ENCODE measurements around the gene ATP5F1D. TPM values are rescaled to one million over a fixed set of nuclear protein-coding genes. Genes with fewer than 3 reads are reported as not detected.

The ATP5F1D gene
- total and polyA plus RNA-seq, 2 of the 13 experiments (the other 11 are each of a cell fraction or from before 2014, with no cell fraction given) = 39.4 to 78.7 TPM

- TF ChIP-seq HNF1A (IDR thresholded peaks at IDR 0.05; ENCODE audit: low read depth) (no peak), HNF1A (CRISPR knock-in tag; IDR thresholded peaks at IDR 0.05; ENCODE audit: borderline replicate concordance) (0 out of 2 replicates have a peak, but pooled peaks have one; percentile 41), WIZ (CRISPR knock-in tag; IDR thresholded peaks at IDR 0.05) (0 out of 2 replicates have a peak, but pooled peaks have one; percentile 39), GATAD1 (CRISPR knock-in tag; IDR thresholded peaks at IDR 0.05) (0 out of 2 replicates have a peak, but pooled peaks have one; percentile 8), ZNF552 (CRISPR knock-in tag; IDR thresholded peaks at IDR 0.05; ENCODE audit: borderline replicate concordance) (0 out of 2 replicates have a peak, but pooled peaks have one; percentile 63), ZNF563 (CRISPR knock-in tag; IDR thresholded peaks at IDR 0.05) (0 out of 2 replicates have a peak, but pooled peaks have one; percentile 35), ZMYM3 (CRISPR knock-in tag; IDR thresholded peaks at IDR 0.05) (no peak; the same call in 1 of the 2 replicates), SRSF1 (optimal IDR thresholded peaks at IDR 0.05; ENCODE audit: low read depth, low read length) (peak; percentile 27), PRMT3 (CRISPR knock-in tag; IDR thresholded peaks at IDR 0.05; ENCODE audit: borderline replicate concordance, low read depth) (peak; percentile 37; the same call in 1 of the 2 replicates), TFAP4 (IDR thresholded peaks at IDR 0.05; ENCODE audit: borderline replicate concordance, low read depth) (peak; percentile 61; the same call in 1 of the 2 replicates), ZNF572 (CRISPR knock-in tag; IDR thresholded peaks at IDR 0.05) (0 out of 2 replicates have a peak, but pooled peaks have one; percentile 9), NCOA2 (CRISPR knock-in tag; IDR thresholded peaks at IDR 0.05) (0 out of 2 replicates have a peak, but pooled peaks have one; percentile 6), MBD4 (IDR thresholded peaks at IDR 0.05; ENCODE audit: borderline replicate concordance, low read length) (no peak), TARDBP (CRISPR knock-in tag; IDR thresholded peaks at IDR 0.05) (0 out of 2 replicates have a peak, but pooled peaks have one; percentile 59), RAD21 (CRISPR knock-in tag; IDR thresholded peaks at IDR 0.05) (no peak), MXD3 (CRISPR knock-in tag; IDR thresholded peaks at IDR 0.05) (peak; percentile 15; the same call in 1 of the 2 replicates), ZNF605 (CRISPR knock-in tag; IDR thresholded peaks at IDR 0.05) (peak; percentile 63; the same call in 1 of the 2 replicates), MXD1 (CRISPR knock-in tag; IDR thresholded peaks at IDR 0.05) (peak; percentile 44; the same call in 1 of the 2 replicates), KLF11 (CRISPR knock-in tag; IDR thresholded peaks at IDR 0.05) (0 out of 2 replicates have a peak, but pooled peaks have one; percentile 40), GABPA (IDR thresholded peaks at IDR 0.05; ENCODE audit: low read depth, low read length) (no peak), GABPA (CRISPR knock-in tag; IDR thresholded peaks at IDR 0.05; ENCODE audit: low read depth) (peak; percentile 2; the same call in 1 of the 2 replicates), SALL1 (CRISPR knock-in tag; IDR thresholded peaks at IDR 0.05) (0 out of 2 replicates have a peak, but pooled peaks have one; percentile 2), PHF21A (CRISPR knock-in tag; IDR thresholded peaks at IDR 0.05) (0 out of 2 replicates have a peak, but pooled peaks have one; percentile 4), SP1 (IDR thresholded peaks at IDR 0.05) (no peak), SP1 (CRISPR knock-in tag; IDR thresholded peaks at IDR 0.05) (0 out of 2 replicates have a peak, but pooled peaks have one; percentile 3), HCFC1 (IDR thresholded peaks at IDR 0.05; ENCODE audit: low read depth, low read length) (peak; percentile 1; the same call in 1 of the 2 replicates)
Observed at GRCh38 chr19:1275976-1276627, 34.6 kb downstream of the ATP5F1D start (continued).

Data from HepG2 (cell line).